Urinary bladder (tissue), 4 donors: Measurements from ENCODE around the gene OR2F2. TPM values are rescaled to one million over a fixed set of nuclear protein-coding genes. Genes with fewer than 3 reads are reported as not detected.

Experiments
- DNase-seq: peaks from one replicate; pipeline ENCODE4 v3.0.0-alpha.2; 2015; ENCODE audit errors: extremely low spot score
- H3K27ac ChIP-seq: one replicate; pipeline ENCODE4 v1.5.1; 2013; ENCODE audit warnings: low read depth, mild to moderate bottlenecking, moderate library complexity
- H3K36me3 ChIP-seq: one replicate; pipeline ENCODE4 v1.6.1; 2013; ENCODE audit warnings: mild to moderate bottlenecking, moderate library complexity; ENCODE audit not compliant: insufficient read depth
- H3K4me1 ChIP-seq: one replicate; pipeline ENCODE4 v1.6.1; 2013; ENCODE audit warnings: mild to moderate bottlenecking, moderate library complexity; ENCODE audit not compliant: insufficient read depth
- H3K4me3 ChIP-seq: one replicate; pipeline ENCODE4 v1.5.1; 2013; ENCODE audit warnings: low read depth, low read length
- WGBS: extraction: QIAGEN DNeasy Blood & Tissue Kit; methylation state at CpG from one replicate; pipeline ENCODE4 v1.1.7; 2013; 5-methylcytosine and 5-hydroxymethylcytosine counted together
- polyA plus RNA-seq: library from polyadenylated mRNA; stranded (reverse); fragments of 200-250 nt; gene quantifications from one replicate; pipeline ENCODE4 v1.2.3, GENCODE V29; 2013
- total RNA-seq: library from RNA; depleted of rRNA; stranded (reverse); fragments of >200 nt; gene quantifications from one replicate; pipeline ENCODE4 v1.2.3, GENCODE V29; 2014
- donor health status: healthy with polysubstance abuse.
- donor health status: healthy.

The OR2F2 gene
- total and polyA plus RNA-seq, 2 donors, result not detected

- Histone ChIP-seq H3K36me3 (no peaks in the 10 kb centered on the region), H3K4me1 (no peaks in the 10 kb centered on the region), H3K4me3 (no peak overlapping the region), H3K27ac (no peak overlapping the region)
- 70% methylated on average over 5 of the region's 5 CpGs for WGBS
- no peak for DNase-seq
Measured at GRCh38 chr7:143938379-143939243, 3.6 kb downstream of the OR2F2 start.

GRCh38 chr7:143945423-143945822 is 10.4 kb downstream of the OR2F2 start:
- DNase-seq, result no peak
- 81% methylated on average over 4 of the region's 4 CpGs for WGBS
- Histone ChIP-seq H3K27ac (no peak overlapping the region), H3K36me3 (no peaks in the 10 kb centered on the region), H3K4me1 (no peaks in the 10 kb centered on the region), H3K4me3 (no peak overlapping the region)

- Histone ChIP-seq H3K4me3 (no peak overlapping the region), H3K4me1 (no peaks in the 10 kb centered on the region), H3K27ac (no peak overlapping the region), H3K36me3 (no peaks in the 10 kb centered on the region)
- 84% methylated on average over 2 of the region's 2 CpGs for WGBS
- no peak for DNase-seq
Measured at GRCh38 chr7:143947111-143947510, 12.1 kb downstream of the OR2F2 start.

- no peak for DNase-seq
- whole genome bisulfite sequencing, result 22% methylated on average over 2 of the region's 2 CpGs
- H3K36me3 ChIP-seq, result no peaks in the 10 kb centered on the region
Measured at GRCh38 chr7:143948733-143949132, 13.7 kb downstream of the OR2F2 start.

GRCh38 chr7:143953421-143953820 is 18.4 kb downstream of the OR2F2 start:
- WGBS, result 49% methylated on average over 3 of the region's 3 CpGs
- no peak for DNase-seq
- Histone ChIP-seq H3K4me1 (no peaks in the 10 kb centered on the region), H3K36me3 (no peaks in the 10 kb centered on the region), H3K4me3 (no peak overlapping the region), H3K27ac (no peak overlapping the region)

More at GRCh38 chr7:143948733-143949132, 13.7 kb downstream of the OR2F2 start:
- Histone ChIP-seq H3K4me1 (no peaks in the 10 kb centered on the region), H3K4me3 (no peak overlapping the region), H3K27ac (no peak overlapping the region)

- DNase-seq, result no peak
- no peak overlapping the region for H3K4me3 ChIP-seq
Measured at GRCh38 chr7:143954135-143954534, 19.1 kb downstream of the OR2F2 start.

GRCh38 chr7:143954544-143954943 is 19.5 kb downstream of the OR2F2 start, which contains the start of gene OR2F1:
OR2F1 (plus strand) TSS chr7:143954844; CDS start chr7:143959971, 5,127 bp downstream.
- no peaks in the 10 kb centered on the region for H3K4me1 ChIP-seq

More at GRCh38 chr7:143954135-143954534, 19.1 kb downstream of the OR2F2 start:
- WGBS, result 65% methylated on average over 2 of the region's 2 CpGs
- Histone ChIP-seq H3K36me3 (no peaks in the 10 kb centered on the region), H3K27ac (no peak overlapping the region), H3K4me1 (no peaks in the 10 kb centered on the region)

GRCh38 chr7:143958781-143959180 is 23.7 kb downstream of the OR2F2 start:
- H3K27ac ChIP-seq, result no peak overlapping the region
- H3K4me1 ChIP-seq, result no peaks in the 10 kb centered on the region
- no peak for DNase-seq
- H3K4me3 ChIP-seq, result no peak overlapping the region
- WGBS, result 66% methylated on average over 3 of the region's 3 CpGs
- no peaks in the 10 kb centered on the region for H3K36me3 ChIP-seq

More at GRCh38 chr7:143954544-143954943, 19.5 kb downstream of the OR2F2 start, which contains the start of gene OR2F1:
- H3K27ac ChIP-seq, result no peak within 1 kb of the TSS
- DNase-seq, result no peak
- no peaks in the 10 kb centered on the region for H3K36me3 ChIP-seq
- 80% methylated on average over 3 of the region's 3 CpGs for WGBS
- H3K4me3 ChIP-seq, result no peak within 1 kb of the TSS

- 81% methylated on average over 5 of the region's 5 CpGs for WGBS
- H3K4me3 ChIP-seq, result no peak overlapping the region
Measured at GRCh38 chr7:143960813-143961610, 26.0 kb downstream of the OR2F2 start.

GRCh38 chr7:143965280-143965679 is 30.2 kb downstream of the OR2F2 start:
- H3K4me1 ChIP-seq, result no peaks in the 10 kb centered on the region
- H3K27ac ChIP-seq, result no peak overlapping the region
- DNase-seq, result no peak
- WGBS, result 39% methylated on average over 2 of the region's 2 CpGs
- no peak overlapping the region for H3K4me3 ChIP-seq
- no peaks in the 10 kb centered on the region for H3K36me3 ChIP-seq

More at GRCh38 chr7:143960813-143961610, 26.0 kb downstream of the OR2F2 start:
- Histone ChIP-seq H3K36me3 (no peaks in the 10 kb centered on the region), H3K4me1 (no peaks in the 10 kb centered on the region), H3K27ac (no peak overlapping the region)
- DNase-seq, result no peak

GRCh38 chr7:143967398-143967797 is 32.4 kb downstream of the OR2F2 start:
- Histone ChIP-seq H3K27ac (no peak overlapping the region), H3K4me3 (no peak overlapping the region)
- 68% methylated on average over 4 of the region's 4 CpGs for WGBS

GRCh38 chr7:143973870-143974416 is 38.9 kb downstream of the OR2F2 start:
- Histone ChIP-seq H3K4me1 (no peaks in the 10 kb centered on the region), H3K4me3 (no peak overlapping the region), H3K27ac (no peak overlapping the region), H3K36me3 (no peaks in the 10 kb centered on the region)
- WGBS, result 57% methylated on average over 4 of the region's 4 CpGs
- DNase-seq, result no peak

More at GRCh38 chr7:143967398-143967797, 32.4 kb downstream of the OR2F2 start:
- Histone ChIP-seq H3K4me1 (no peaks in the 10 kb centered on the region), H3K36me3 (no peaks in the 10 kb centered on the region)
- DNase-seq, result no peak

GRCh38 chr7:143974459-143974858 is 39.4 kb downstream of the OR2F2 start:
- Histone ChIP-seq H3K4me3 (no peak overlapping the region), H3K27ac (no peak overlapping the region), H3K36me3 (no peaks in the 10 kb centered on the region), H3K4me1 (no peaks in the 10 kb centered on the region)
- DNase-seq, result no peak
- WGBS, result 55% methylated on average over 4 of the region's 4 CpGs
